Measurements from ENCODE around the gene ATP6V1D. TPM values are rescaled to one million over a fixed set of nuclear protein-coding genes. Genes with fewer than 3 reads are reported as not detected.

The ATP6V1D gene
- polyA plus RNA-seq, 1 donor = 71.0 TPM

DNA sequence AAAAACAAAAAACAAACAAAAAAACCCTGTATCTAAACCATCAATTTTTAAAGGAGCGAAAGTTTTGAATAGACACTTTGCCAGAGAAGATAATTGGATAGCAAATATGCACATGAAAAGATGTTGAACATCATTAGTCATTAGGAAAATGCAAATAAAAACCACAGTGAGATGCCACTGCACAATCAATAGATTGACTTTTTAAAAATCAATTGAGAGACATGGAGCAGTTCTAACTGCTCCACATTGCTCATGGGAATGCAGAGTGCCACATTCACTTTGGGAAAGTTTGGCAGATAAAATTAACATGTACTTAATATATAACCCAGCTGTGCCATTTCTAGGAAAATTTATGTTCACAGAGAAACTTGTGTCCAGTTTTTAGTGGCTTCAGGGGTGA lies 13.2 kb upstream of the ATP6V1D start:
- DNase-seq = no peak
- H3K27ac ChIP-seq (ENCODE audit: low read length) = no peak overlapping the region
- H3K27me3 ChIP-seq (ENCODE audit: control insufficient read depth, insufficient read depth, low read length) = no peaks in the 10 kb centered on the region
- H3K4me3 ChIP-seq (ENCODE audit: low read length) = no peak overlapping the region
- 89% methylated on average over 1 of the region's 1 CpG for WGBS (ENCODE audit: insufficient coverage, low lambda C conversion rate)
- no peaks in the 10 kb centered on the region for H3K9me3 ChIP-seq (ENCODE audit: control insufficient read depth, low read depth, low read length)
- H3K4me1 ChIP-seq (ENCODE audit: control insufficient read depth, insufficient read depth, low read length) = no peaks in the 10 kb centered on the region
- peaks cover 53% of the 10 kb centered on the region for H3K36me3 ChIP-seq (ENCODE audit: control insufficient read depth, insufficient read depth, low read length)

DNA sequence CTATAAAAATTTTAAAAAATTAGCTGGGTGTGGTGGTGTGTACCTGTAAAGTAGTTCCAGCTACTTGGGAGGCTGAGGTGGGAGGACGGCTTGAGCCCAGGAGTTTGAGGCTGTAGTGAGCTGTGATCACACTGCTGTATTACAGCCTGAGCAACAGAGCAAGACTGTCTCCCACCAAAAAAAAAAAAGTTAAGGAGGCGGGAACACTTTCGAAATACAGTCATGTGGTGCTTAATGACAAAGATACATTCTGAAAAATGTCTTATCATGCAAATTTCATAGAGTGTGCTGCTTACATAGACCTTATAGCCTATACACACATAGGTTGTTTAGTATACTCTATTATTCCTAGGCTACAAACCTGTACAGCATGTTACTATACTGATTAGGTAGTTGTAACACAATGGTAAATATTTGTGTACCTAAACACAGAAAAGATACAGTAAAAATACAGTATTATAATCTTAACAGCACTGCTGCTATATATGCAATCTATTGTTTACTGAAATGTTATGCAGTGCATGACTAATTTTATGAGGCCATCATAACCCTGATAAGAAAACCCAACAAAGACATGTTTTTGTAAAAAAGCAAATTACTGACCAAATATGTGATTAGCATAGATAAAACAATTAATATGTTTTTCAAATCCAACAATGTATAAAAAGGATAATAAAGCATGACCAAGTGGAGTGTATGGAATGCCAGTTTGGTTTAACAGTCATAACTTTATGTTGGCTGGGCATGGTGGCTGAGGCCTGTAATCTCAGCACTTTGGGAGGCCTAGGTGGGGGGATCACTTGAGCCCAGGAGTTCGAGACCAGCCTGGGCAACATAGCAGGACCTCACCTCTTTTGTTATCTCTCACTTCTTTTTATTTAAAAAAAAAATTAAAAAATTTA lies 11.9 kb upstream of the ATP6V1D start:
- H3K4me1 ChIP-seq (ENCODE audit: control insufficient read depth, insufficient read depth, low read length) = no peaks in the 10 kb centered on the region
- no CpG with 5 or more reads among the region's 4 CpGs for WGBS (ENCODE audit: insufficient coverage, low lambda C conversion rate)
- no peak overlapping the region for H3K4me3 ChIP-seq (ENCODE audit: low read length)
- no peaks in the 10 kb centered on the region for H3K9me3 ChIP-seq (ENCODE audit: control insufficient read depth, low read depth, low read length)
- no peaks in the 10 kb centered on the region for H3K27me3 ChIP-seq (ENCODE audit: control insufficient read depth, insufficient read depth, low read length)
- no peak for DNase-seq
- peaks cover 54% of the 10 kb centered on the region for H3K36me3 ChIP-seq (ENCODE audit: control insufficient read depth, insufficient read depth, low read length)
- no peak overlapping the region for H3K27ac ChIP-seq (ENCODE audit: low read length)

DNA sequence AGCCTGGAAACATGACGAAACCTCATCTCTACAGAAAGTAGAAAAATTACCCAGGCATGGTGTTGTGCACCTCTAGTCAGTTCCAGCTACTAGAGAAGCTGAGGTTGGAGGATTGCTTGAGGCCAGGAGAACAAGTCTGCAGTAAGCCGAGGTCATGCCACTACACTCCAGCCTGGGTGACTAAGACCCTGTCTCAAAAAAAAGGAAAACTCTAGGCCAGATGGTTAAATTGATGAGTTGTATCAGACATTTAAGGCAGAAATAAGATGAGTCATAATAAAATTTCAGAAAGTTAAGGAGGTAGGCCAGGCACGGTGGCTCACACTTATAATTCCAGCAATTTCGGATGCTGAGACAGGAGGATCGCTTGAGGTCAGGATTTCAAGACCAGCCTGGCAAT lies 11.2 kb upstream of the ATP6V1D start:
- WGBS (ENCODE audit: insufficient coverage, low lambda C conversion rate) = 83% methylated on average over 1 of the region's 5 CpGs
- DNase-seq = no peak
- H3K27ac ChIP-seq (ENCODE audit: low read length) = no peak overlapping the region
- no peaks in the 10 kb centered on the region for H3K4me1 ChIP-seq (ENCODE audit: control insufficient read depth, insufficient read depth, low read length)
- H3K27me3 ChIP-seq (ENCODE audit: control insufficient read depth, insufficient read depth, low read length) = no peaks in the 10 kb centered on the region
- H3K9me3 ChIP-seq (ENCODE audit: control insufficient read depth, low read depth, low read length) = no peaks in the 10 kb centered on the region
- H3K36me3 ChIP-seq (ENCODE audit: control insufficient read depth, insufficient read depth, low read length) = peaks cover 55% of the 10 kb centered on the region
- H3K4me3 ChIP-seq (ENCODE audit: low read length) = no peak overlapping the region

DNA sequence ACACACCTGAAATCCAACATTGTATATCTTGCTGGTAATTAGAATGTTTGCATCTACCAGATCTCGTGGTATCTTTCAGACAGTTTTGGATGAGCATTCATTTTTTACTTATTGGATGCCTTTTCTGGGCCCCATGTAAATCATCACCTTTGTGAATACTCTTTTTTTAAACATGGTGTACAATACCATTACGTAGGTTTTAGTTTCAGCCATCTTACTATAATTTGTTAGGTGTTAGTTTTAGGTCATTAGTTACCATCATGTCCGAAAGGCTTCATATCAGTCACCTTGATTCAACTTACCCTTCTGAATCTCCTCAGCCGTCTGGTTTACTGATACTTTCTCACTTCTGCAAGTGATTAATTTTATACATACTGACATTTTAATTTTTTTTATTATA lies 5.9 kb upstream of the ATP6V1D start:
- H3K4me1 ChIP-seq (ENCODE audit: control insufficient read depth, insufficient read depth, low read length) = peaks cover 9% of the 10 kb centered on the region
- peaks cover 40% of the 10 kb centered on the region for H3K36me3 ChIP-seq (ENCODE audit: control insufficient read depth, insufficient read depth, low read length)
- H3K27me3 ChIP-seq (ENCODE audit: control insufficient read depth, insufficient read depth, low read length) = no peaks in the 10 kb centered on the region
- WGBS (ENCODE audit: insufficient coverage, low lambda C conversion rate) = 97% methylated on average over 4 of the region's 4 CpGs
- H3K4me3 ChIP-seq (ENCODE audit: low read length) = no peak overlapping the region
- H3K27ac ChIP-seq (ENCODE audit: low read length) = no peak overlapping the region
- no peak for DNase-seq
- no peaks in the 10 kb centered on the region for H3K9me3 ChIP-seq (ENCODE audit: control insufficient read depth, low read depth, low read length)

DNA sequence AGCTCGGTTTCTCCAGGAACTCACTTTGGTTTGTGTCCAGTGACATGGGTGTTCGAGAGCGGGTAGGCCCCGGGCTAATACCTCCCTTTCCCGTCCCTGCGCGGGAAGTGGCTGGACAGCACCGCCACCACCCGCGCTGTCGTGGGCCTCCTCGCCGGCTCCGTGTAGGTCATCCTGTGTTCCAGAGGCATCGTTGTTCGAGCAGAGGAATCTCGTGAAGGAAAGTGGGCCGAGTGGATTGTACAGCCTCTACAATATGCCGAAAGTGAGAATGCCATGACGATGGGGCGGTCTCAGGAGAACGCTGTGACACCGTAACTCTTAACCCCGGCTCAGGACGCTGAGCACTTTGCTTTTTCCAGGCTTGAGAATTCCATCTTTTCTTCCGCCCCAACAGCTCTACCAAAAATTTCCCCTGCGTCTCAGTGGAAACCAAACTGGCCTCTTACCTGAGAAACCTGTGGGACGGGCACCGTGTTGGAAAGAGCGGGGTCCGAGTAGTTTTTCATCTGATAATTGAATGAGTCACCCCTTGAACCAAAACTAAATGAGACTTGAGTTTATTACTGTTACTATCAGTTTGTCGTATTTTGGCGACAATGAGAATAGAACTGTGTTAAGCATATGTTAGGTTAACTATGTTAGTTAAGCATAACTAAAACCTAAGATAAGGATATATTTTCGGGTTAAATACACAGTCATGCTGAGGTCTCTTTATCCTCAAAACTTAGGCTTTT lies 1.0 kb upstream of the ATP6V1D start:
- Histone ChIP-seq H3K9me3 (ENCODE audit: control insufficient read depth, low read depth, low read length) (no peaks in the 10 kb centered on the region), H3K27ac (ENCODE audit: low read length) (peak overlapping the region; percentile 83), H3K4me1 (ENCODE audit: control insufficient read depth, insufficient read depth, low read length) (peaks cover 13% of the 10 kb centered on the region), H3K27me3 (ENCODE audit: control insufficient read depth, insufficient read depth, low read length) (no peaks in the 10 kb centered on the region), H3K36me3 (ENCODE audit: control insufficient read depth, insufficient read depth, low read length) (peaks cover 6% of the 10 kb centered on the region), H3K4me3 (ENCODE audit: low read length) (peak overlapping the region; percentile 82)
- DNase-seq = no peak
- WGBS (ENCODE audit: insufficient coverage, low lambda C conversion rate) = 9% methylated on average over 3 of the region's 34 CpGs

DNA sequence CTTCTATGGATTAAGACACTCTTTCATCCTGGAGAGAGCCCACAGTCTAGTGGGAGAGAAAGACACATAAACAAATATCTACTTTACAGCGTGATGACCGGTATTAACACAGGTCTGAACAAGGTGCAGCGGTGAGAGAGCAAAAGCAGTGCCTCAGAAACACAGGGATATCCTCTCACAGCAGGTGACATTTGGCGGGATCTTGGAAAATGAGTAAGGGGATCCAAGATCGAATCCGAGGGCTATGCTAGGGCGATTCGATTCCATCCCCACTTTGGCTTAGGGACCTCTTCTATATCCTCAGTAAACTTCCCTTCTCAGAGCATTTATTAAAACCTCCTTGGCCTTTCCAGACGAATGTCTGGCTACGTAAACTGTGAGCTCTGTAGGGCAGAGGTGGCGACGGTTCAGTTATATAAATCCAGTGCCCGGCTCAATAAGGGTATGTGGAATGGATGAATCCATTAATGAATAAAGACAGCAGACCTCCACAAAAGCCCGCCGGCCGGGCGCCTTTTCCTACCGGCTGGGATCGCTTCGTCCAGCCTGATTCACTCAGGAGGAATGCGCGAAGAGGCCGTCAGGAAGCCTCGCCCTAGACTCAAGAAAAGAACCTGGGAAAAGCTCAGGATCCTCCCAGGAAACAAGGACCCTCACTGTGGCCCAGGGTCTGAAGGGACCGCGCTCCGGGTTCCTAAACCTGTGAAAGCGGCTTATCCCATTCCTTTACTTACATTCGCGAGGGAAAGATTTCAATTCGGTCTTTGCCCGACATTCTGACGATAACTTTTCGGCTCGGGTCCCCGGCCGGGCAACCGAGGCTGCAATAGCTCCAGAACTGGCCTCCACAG lies 455 bp downstream of the ATP6V1D start:
- Histone ChIP-seq H3K9me3 (ENCODE audit: control insufficient read depth, low read depth, low read length) (no peaks in the 10 kb centered on the region), H3K27ac (ENCODE audit: low read length) (peak overlapping the region; percentile 59), H3K4me3 (ENCODE audit: low read length) (peak overlapping the region; percentile 70), H3K36me3 (ENCODE audit: control insufficient read depth, insufficient read depth, low read length) (no peaks in the 10 kb centered on the region), H3K4me1 (ENCODE audit: control insufficient read depth, insufficient read depth, low read length) (peaks cover 13% of the 10 kb centered on the region), H3K27me3 (ENCODE audit: control insufficient read depth, insufficient read depth, low read length) (no peaks in the 10 kb centered on the region)
- DNase-seq = peak; percentile 9 to 37
- no CpG with 5 or more reads among the region's 38 CpGs for WGBS (ENCODE audit: insufficient coverage, low lambda C conversion rate)

DNA sequence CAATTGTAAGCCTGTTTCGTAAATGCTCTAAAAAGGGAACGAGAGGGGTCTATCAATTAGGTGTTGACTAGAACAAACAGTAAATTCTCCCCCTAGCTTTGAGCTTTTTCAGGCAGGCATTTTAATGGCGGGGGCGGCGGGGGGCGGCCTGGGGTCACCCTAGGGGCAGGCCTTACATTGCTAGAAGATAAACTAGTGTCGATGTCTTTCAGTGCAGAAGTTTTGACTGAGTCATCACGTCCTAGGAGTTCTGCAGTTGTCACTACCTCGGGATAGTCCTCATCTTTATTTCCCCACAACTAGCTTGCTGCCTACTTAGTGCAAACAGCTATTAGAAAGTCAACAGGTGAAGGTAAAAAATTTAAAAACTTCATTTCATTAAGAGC lies 1.6 kb downstream of the ATP6V1D start:
- no peak overlapping the region for H3K4me3 ChIP-seq (ENCODE audit: low read length)
- DNase-seq = no peak
- no CpG with 5 or more reads among the region's 9 CpGs for WGBS (ENCODE audit: insufficient coverage, low lambda C conversion rate)
- no peaks in the 10 kb centered on the region for H3K9me3 ChIP-seq (ENCODE audit: control insufficient read depth, low read depth, low read length)
- no peaks in the 10 kb centered on the region for H3K27me3 ChIP-seq (ENCODE audit: control insufficient read depth, insufficient read depth, low read length)
- H3K36me3 ChIP-seq (ENCODE audit: control insufficient read depth, insufficient read depth, low read length) = peaks cover 3% of the 10 kb centered on the region
- peaks cover 13% of the 10 kb centered on the region for H3K4me1 ChIP-seq (ENCODE audit: control insufficient read depth, insufficient read depth, low read length)
- H3K27ac ChIP-seq (ENCODE audit: low read length) = no peak overlapping the region

DNA sequence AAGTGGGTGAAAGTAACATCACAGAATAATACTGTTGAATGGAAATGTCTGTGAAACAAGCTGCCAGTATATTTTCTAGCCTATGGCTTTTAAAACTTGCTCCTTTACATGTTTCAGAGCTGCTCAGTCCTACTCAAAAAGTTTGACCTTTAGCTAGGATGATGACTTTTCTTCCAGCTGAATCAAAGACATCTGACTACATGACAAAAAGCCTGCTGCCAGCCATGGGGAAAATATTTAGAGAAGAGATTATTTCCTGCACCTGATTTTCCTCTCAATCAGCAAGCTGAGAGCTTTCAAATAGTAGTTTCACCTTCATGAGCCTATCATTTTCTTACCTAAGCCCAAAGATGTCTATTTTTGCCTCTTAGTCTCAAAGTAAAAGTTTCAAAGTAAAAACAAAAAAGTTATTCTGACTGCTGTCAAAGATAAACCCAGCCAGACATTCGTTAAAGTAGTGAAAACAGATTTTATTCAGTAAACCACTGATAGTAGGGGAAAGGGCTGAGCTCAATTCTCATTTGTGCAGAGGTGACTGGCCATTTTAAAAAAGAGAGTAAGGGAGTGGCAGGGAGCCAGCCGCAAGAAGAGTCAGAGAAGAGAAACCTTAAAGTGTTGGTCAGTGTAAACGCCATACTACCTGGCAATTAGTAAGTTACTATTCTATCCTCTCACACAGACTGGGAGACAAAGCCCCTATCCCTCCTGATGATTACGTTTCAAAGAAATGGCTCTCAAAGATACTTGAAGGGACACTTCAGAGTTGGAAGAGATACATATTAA lies 2.2 kb downstream of the ATP6V1D start:
- no CpG with 5 or more reads among the region's 4 CpGs for WGBS (ENCODE audit: insufficient coverage, low lambda C conversion rate)
- Histone ChIP-seq H3K4me1 (ENCODE audit: control insufficient read depth, insufficient read depth, low read length) (peaks cover 13% of the 10 kb centered on the region), H3K27me3 (ENCODE audit: control insufficient read depth, insufficient read depth, low read length) (no peaks in the 10 kb centered on the region), H3K27ac (ENCODE audit: low read length) (no peak overlapping the region), H3K4me3 (ENCODE audit: low read length) (no peak overlapping the region), H3K36me3 (ENCODE audit: control insufficient read depth, insufficient read depth, low read length) (peaks cover 8% of the 10 kb centered on the region), H3K9me3 (ENCODE audit: control insufficient read depth, low read depth, low read length) (no peaks in the 10 kb centered on the region)
- DNase-seq = no peak

DNA sequence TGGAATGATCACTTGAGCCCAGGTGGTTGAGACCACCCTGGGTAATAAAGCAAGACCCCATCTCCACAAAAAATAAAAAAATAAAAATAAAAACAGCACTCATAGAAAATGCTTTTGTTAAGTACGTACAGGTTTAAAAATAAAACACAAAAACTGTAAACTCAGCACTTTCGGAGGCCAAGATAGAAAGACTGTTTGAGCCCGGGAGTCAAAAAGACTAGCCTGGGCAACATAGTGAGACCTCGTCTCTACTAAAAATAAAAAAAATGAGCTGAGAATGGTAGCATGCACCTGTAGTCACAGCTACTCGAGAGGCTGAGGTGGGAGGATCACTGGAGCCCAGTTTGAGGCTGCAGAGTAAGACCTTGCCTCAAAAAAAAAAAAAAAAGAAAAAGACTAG lies 7.5 kb downstream of the ATP6V1D start:
- Histone ChIP-seq H3K4me3 (ENCODE audit: low read length) (no peak overlapping the region), H3K36me3 (ENCODE audit: control insufficient read depth, insufficient read depth, low read length) (peaks cover 46% of the 10 kb centered on the region), H3K9me3 (ENCODE audit: control insufficient read depth, low read depth, low read length) (no peaks in the 10 kb centered on the region), H3K27ac (ENCODE audit: low read length) (no peak overlapping the region), H3K4me1 (ENCODE audit: control insufficient read depth, insufficient read depth, low read length) (no peaks in the 10 kb centered on the region), H3K27me3 (ENCODE audit: control insufficient read depth, insufficient read depth, low read length) (no peaks in the 10 kb centered on the region)
- WGBS (ENCODE audit: insufficient coverage, low lambda C conversion rate) = 100% methylated on average over 1 of the region's 5 CpGs
- DNase-seq = no peak
